Measurements from ENCODE around the gene PDE7B.

GRCh38 chr6:136112262-136112661, 260.8 kb downstream of the PDE7B start:
- TF ChIP-seq CTCF (IDR thresholded peaks at IDR 0.05) (no peak), SIN3A (IDR thresholded peaks at IDR 0.05; ENCODE audit: borderline replicate concordance, insufficient read depth, low read depth, low read length) (no peak), POLR2AphosphoS5 (IDR thresholded peaks at IDR 0.05; ENCODE audit: low read depth, low read length) (no peak), REST (IDR thresholded peaks at IDR 0.05; ENCODE audit: insufficient read depth in 1 of 2, low read depth in 2 of 2, low read length in 1 of 2) (no peak)

Data from Panc1 (cell line).